Astrocyte of the hippocampus (primary cell): ENCODE measurements around the gene MAP2.
A peak's percentile ranks its signal among the peaks of the same experiment; 100 is the strongest.
"Not testable (repeated sequence)": the region's sequence is repeated elsewhere in the genome, so short reads cannot be mapped to it uniquely, and the experiment has no call there.

ENCODE experiments used
- DNase-seq: peaks from one replicate; pipeline ENCODE4 v3.0.0; 2011; ENCODE audit warnings: low read depth, low spot score

Gene MAP2

GRCh38 chr2:209592106-209592505, 168.3 kb downstream of the MAP2 start:
- DNase-seq = no peak

DNA sequence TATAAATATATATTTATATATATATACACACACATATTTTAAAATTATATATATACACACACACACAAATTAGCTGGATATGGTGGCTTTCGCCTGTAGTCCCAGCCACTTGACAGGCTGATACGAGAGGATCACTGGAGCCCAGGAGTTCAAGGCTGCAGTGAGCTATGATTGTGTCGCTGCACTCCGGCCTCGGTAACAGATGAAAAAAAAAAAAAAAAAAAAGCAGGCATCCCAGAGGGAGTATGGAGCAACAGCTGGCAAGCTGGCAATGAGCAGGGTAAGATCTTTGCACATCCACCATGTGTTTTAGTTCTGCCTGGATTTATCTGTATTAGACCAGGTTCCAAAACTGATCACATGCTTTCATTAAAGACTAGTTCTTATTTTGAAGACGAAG, 170.1 kb downstream of the MAP2 start:
- DNase-seq = no peak

GRCh38 chr2:209596262-209596661, 172.4 kb downstream of the MAP2 start:
- no peak for DNase-seq

DNA sequence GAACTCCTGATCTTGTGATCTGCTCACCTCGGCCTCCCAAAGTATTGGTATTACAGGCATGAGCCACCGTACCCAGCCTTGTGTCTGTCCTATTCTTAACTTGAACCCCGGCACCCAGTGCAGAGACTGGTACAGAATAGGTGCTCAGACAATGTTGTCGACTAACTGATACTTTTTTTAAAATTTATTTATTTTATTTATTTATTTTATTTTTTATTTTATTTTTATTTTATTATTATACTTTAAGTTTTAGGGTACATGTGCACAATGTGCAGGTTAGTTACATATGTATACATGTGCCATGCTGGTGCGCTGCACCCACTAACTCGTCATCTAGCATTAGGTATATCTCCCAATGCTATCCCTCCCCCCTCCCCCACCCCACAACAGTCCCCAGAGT, 174.4 kb downstream of the MAP2 start:
- not testable (repeated sequence) for DNase-seq

GRCh38 chr2:209600341-209601171, 176.7 kb downstream of the MAP2 start:
- DNase-seq = no peak

- no peak for DNase-seq
Measured at GRCh38 chr2:209601497-209601896, 177.7 kb downstream of the MAP2 start.

DNA sequence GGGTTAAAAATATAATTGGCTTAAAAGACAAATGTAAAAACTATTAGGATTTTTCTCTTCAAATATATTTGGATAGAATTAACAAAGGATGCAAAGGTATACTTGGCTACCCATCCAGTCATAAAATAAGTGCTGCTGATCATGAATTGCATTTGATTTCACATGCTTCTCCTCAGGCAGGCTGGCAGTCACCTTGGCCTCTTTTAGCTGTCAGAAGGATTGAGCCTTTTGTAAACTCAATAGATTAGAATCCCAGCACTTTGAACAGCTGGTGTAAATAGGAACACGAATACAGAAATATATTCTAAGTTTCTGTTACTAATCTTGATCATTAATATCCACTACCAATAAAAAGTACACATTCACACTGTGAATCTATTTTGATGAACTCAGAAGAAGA, 178.4 kb downstream of the MAP2 start:
- DNase-seq = no peak

DNA sequence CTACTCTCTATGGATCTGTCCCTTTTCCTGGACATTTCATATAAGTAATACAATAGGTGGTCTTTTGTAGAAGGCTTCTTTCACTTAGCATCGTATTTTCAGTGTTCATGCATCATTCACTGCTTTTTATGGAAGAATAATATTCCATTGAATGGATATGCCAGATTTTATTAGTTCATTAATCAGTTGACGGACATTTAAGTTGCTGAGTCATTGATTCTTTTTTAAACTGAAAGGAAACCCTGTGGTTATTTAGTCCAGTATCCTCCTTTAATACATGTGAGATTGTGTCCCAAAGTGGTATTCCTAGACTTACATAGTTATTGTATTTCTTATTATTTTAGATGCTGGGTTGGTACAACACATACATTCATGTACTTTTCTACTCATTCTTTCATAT, 185.7 kb downstream of the MAP2 start:
- no peak for DNase-seq

- no peak for DNase-seq
Measured at GRCh38 chr2:209610631-209611030, 186.8 kb downstream of the MAP2 start.

- DNase-seq = no peak
Measured at GRCh38 chr2:209613649-209614305, 189.9 kb downstream of the MAP2 start.

DNA sequence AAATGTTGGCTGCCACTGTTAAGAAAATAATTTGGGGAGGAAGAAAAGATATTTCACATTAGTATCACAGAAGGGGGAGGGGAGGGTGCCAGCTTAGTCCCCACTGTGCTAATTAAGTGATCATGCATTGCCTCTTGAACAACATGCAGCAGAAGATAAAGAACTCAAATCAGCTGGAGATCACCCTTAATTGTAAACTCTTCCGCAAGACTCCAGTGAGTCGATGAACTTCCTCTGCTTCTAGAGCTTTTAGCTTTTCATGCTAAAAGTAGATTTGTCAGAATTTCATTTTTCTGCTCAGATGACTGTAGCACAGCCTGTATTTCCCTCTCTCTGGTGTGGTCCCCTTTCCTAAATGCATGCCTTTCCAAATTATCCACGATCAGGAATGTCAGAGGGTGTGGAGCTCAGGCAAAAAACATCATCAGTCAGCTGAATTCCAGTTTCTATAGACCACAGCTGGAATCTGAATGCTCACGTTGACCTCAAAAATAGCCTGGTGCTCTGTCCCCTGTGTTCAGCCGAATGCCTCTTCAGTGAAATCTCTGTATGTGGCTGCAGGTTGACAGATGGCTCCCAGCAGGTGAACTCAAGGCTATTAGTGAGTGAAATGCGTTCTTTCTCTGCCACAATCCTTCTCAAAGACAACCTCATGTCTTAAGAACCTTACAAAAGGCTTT, 191.0 kb downstream of the MAP2 start:
- DNase-seq = peak; percentile 4

GRCh38 chr2:209619782-209620181, 195.9 kb downstream of the MAP2 start:
- DNase-seq = no peak

DNA sequence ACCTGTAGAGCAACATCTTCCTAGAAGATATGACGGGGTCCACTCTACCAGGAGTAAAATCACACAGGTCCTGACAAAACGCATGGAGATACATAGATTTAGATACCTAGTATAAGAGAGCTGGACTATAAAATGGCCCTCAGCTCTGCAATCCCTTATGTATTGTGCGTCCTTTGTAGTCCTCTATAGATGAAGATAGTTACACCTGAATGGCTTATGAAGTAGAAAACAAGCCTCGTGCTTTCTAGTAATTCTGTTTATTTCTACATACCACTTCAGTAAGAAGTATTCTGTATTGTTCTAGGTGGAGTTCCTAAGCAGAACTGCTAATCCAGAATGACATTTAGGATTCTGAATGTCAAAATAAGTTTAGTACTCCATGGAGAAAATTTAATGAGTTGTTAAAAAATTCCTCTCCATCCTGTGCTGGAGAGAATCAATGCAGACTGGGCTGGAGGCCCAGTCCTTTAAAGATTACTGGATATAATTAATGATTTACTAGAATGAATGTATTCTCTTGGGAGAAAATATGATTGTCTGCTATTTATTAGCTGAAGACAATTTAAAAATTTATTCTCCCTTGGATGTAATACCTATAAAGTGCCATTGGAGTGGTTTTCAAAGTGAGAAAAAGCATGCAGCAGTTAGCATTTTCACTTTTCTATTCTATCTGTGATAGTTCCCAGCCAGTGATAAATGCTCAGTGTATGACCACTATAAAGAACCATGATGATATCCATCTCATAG, 200.5 kb downstream of the MAP2 start:
- DNase-seq = no peak

DNA sequence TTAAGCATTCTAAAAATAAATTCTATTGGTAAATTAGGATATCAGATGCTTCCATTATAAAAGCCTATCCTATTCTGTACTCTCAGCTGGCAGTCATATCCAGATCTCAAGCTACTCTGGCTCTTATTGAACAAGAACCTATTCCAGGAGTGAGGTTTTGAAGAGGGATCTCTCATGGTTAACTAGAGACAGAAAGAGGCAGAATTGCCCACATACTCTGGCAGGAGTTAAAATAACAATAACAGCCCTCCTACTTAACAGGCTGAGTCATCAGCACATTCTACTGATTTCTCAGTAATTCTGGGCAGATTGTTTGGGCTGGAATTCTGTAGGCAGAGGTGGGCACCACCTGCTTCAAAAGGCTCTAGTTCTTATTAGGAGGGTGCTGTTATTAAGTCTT, 205.8 kb downstream of the MAP2 start:
- DNase-seq = peak; percentile 89

DNA sequence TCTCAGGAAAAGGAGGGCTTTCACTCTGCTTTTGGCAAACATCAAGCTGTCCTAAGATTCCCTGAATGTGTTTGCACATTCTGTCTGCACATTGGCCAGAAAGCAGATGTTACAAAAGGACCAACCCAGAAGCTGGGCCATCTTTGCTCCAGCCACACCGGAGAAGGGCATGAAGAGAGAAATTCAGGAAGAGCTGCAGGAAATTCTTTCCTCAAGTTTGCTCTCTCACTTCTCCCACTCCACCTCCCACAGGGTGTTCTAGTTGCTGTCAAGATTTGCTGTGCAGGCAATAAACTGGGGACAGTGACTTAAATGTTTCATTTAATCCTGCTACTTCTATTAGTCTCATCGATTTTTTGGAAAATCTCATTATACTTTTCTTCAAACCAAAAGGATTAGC, 210.1 kb downstream of the MAP2 start:
- DNase-seq = no peak

- DNase-seq = peak; percentile 35
Measured at GRCh38 chr2:209636076-209636475, 212.2 kb downstream of the MAP2 start.

DNA sequence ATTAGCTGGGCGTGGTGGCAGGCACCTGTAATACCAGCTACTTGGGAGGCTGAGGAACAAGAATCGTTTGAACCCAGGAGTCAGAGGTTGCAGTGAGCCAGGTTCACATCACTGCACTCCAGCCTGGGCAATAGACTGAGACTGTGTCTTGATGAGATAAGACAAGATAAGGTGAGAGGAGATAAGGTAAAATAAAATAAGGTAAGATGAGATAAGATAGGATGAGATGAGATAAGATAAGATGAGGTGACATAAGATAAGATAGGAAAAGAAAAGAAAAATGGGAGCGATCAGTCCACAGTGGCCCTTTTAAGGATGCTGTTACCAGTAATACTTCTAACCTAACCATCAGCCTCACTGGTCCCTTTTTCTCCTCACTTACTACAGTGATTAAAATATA, 213.4 kb downstream of the MAP2 start:
- DNase-seq = no peak

- peak; percentile 34 for DNase-seq
Measured at GRCh38 chr2:209638346-209638745, 214.5 kb downstream of the MAP2 start.

DNA sequence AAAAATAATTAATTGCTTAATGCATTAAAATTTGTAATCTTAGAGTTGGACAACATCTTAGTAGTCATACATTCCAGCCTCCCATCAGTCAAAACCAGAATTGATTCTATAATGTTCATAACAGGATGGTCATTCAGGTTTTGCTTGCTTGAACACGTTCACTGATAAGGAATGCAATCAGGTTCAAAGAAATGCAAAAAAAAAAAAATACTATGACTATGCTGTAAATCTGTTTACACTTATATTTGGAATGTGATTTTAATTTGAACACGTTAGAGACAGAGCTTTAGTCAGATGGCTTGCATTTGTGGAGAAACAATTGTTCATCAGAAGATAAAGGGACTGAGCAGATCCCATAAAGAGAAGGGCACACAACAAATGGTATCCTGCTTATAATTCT, 216.5 kb downstream of the MAP2 start:
- DNase-seq = no peak

DNA sequence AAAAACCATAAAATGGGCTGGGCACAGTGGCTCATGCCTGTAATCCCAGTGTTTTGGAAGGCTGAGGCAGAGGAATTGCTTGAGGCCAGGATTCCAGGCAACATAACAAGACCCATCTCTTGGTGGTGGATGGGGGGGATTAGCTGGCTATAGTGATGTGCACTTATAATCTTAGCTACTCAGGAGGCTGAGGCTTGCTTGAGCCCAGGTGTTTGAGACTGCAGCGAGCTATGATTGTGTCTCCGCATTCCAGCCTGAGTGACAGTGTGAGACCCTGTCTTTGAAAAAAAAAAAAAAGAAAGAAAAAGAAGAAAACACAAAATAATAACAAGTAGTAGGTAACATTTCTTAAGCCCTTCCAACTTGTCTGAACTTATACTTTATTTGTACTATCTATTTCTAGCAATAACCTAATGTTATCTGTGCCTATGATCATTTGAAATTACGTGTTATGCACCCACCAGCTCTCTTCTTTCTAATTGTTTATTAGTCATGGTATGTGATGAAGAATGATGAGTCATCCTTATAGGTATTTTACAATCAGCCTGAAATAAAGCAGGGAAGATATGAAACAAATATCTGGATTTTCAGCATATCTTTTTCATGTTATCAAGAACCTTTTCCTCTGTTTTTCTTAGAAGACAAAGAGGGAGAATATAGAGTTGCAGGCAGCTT, 218.4 kb downstream of the MAP2 start:
- no peak for DNase-seq

GRCh38 chr2:209644842-209645241, 221.0 kb downstream of the MAP2 start:
- DNase-seq = no peak
